Hepatocyte (in vitro differentiated cells): ENCODE results near the gene DNTT. TPM values are rescaled to one million over a fixed set of nuclear protein-coding genes. Genes with fewer than 3 reads are reported as not detected.
A peak's percentile ranks its signal among the peaks of the same experiment; 100 is the strongest.

Source experiments
- DNase-seq: peaks from one replicate; pipeline ENCODE4 v3.0.0-alpha.2; 2016; ENCODE audit warnings: low spot score
- H2AFZ ChIP-seq: fragments of 200-600 bp; sonication (generic); 2 replicates; pipeline ENCODE4 v1.6.0; 2016; ENCODE audit warnings: antibody characterized with exemption, mild to moderate bottlenecking
- H3K27ac ChIP-seq: fragments of 200-600 bp; sonication (generic); 2 replicates; pipeline ENCODE4 v1.5.1; 2016; ENCODE audit warnings: mild to moderate bottlenecking
- H3K27me3 ChIP-seq: fragments of 200-600 bp; sonication (generic); 2 replicates; pipeline ENCODE4 v1.6.1; 2016
- H3K36me3 ChIP-seq: fragments of 200-600 bp; sonication (generic); replicated peaks from 2 replicates; pipeline ENCODE4 v1.5.1; 2016; ENCODE audit warnings: low read depth; ENCODE audit not compliant: insufficient read depth
- H3K4me1 ChIP-seq: fragments of 200-600 bp; sonication (generic); 2 replicates; pipeline ENCODE4 v1.5.1; 2016; ENCODE audit warnings: mild to moderate bottlenecking, moderate library complexity; ENCODE audit not compliant: insufficient read depth
- H3K4me2 ChIP-seq: fragments of 200-600 bp; sonication (generic); 2 replicates; pipeline ENCODE4 v1.6.0; 2016
- H3K4me3 ChIP-seq: fragments of 200-600 bp; sonication (generic); 2 replicates; pipeline ENCODE4 v1.5.1; 2016; ENCODE audit warnings: mild to moderate bottlenecking
- H3K79me2 ChIP-seq: fragments of 200-600 bp; sonication (generic); 2 replicates; pipeline ENCODE4 v1.6.0; 2017; ENCODE audit warnings: mild to moderate bottlenecking
- H3K9me2 ChIP-seq: fragments of 200-600 bp; sonication (generic); replicated peaks from 2 replicates; pipeline ENCODE4 v1.6.0; 2017; ENCODE audit warnings: mild to moderate bottlenecking; ENCODE audit not compliant: insufficient read depth
- H3K9me3 ChIP-seq: fragments of 200-600 bp; sonication (generic); 2 replicates; pipeline ENCODE4 v1.5.1; 2016; ENCODE audit warnings: low read depth, mild to moderate bottlenecking
- H4K20me1 ChIP-seq: fragments of 200-600 bp; sonication (generic); 2 replicates; pipeline ENCODE4 v1.6.0; 2016; ENCODE audit warnings: mild to moderate bottlenecking; ENCODE audit not compliant: insufficient read depth, poor library complexity, severe bottlenecking
- CTCF ChIP-seq: fragments of 200-600 bp; sonication (generic); IDR thresholded peaks from 2 replicates; pipeline ENCODE4 v1.5.1; 2016; ENCODE audit warnings: antibody characterized with exemption, mild to moderate bottlenecking; ENCODE audit not compliant: poor library complexity
- EZH2 ChIP-seq: fragments of 200-600 bp; sonication (generic); IDR thresholded peaks from 2 replicates; pipeline ENCODE4 v1.6.1; 2016; ENCODE audit warnings: antibody characterized with exemption, mild to moderate bottlenecking, borderline replicate concordance
- EZH2phosphoT487 ChIP-seq: fragments of 200-600 bp; sonication (generic); IDR thresholded peaks from one replicate; pipeline ENCODE4 v1.6.1; 2018; ENCODE audit warnings: antibody characterized with exemption, mild to moderate bottlenecking, low read depth, moderate library complexity; ENCODE audit not compliant: unreplicated experiment, severe bottlenecking
- WGBS: methylation state at CpG from one replicate; pipeline ENCODE4 v1.1.6; 2016; ENCODE audit warnings: low lambda C conversion rate; ENCODE audit errors: missing lambda C conversion rate; 5-methylcytosine and 5-hydroxymethylcytosine counted together
- polyA plus RNA-seq: library from polyadenylated mRNA; unstranded; fragments of >200 nt; fragmentation: Nextera tagmentation; extraction: Ambion mirVana; gene quantifications from 2 replicates; pipeline ENCODE4 v1.2.1, GENCODE V29; 2016
- total RNA-seq: library from RNA; depleted of rRNA; stranded (reverse); fragments of >200 nt; gene quantifications from 2 replicates; pipeline ENCODE4 v1.2.3, GENCODE V29; 2014

The DNTT gene
- total and polyA plus RNA-seq, 2 experiments from 2014 or later = 0.10 TPM; not detected in 1

- no peak overlapping the region for H3K4me3 ChIP-seq
- no peak for TF ChIP-seq EZH2phosphoT487
- no peak for TF ChIP-seq CTCF
- no peak for TF ChIP-seq EZH2
- H3K27ac ChIP-seq = no peak overlapping the region
- H3K4me2 ChIP-seq = no peak overlapping the region
- no peaks in the 10 kb centered on the region for H3K79me2 ChIP-seq
- no peaks in the 10 kb centered on the region for H3K36me3 ChIP-seq
- H2AFZ ChIP-seq = no peak overlapping the region
- H4K20me1 ChIP-seq = no peaks in the 10 kb centered on the region
- H3K9me3 ChIP-seq = no peaks in the 10 kb centered on the region
- no peak for DNase-seq
- no peaks in the 10 kb centered on the region for H3K9me2 ChIP-seq
- no peaks in the 10 kb centered on the region for H3K4me1 ChIP-seq
- no peaks in the 10 kb centered on the region for H3K27me3 ChIP-seq
- 81% methylated on average over 1 of the region's 1 CpG for WGBS
Measured at GRCh38 chr10:96333101-96333500, 28.9 kb downstream of the DNTT start.

GRCh38 chr10:96334616-96335526 lies 30.6 kb downstream of the DNTT start:
- H3K36me3 ChIP-seq = no peaks in the 10 kb centered on the region
- no peak overlapping the region for H2AFZ ChIP-seq
- no peaks in the 10 kb centered on the region for H3K9me2 ChIP-seq
- no peaks in the 10 kb centered on the region for H4K20me1 ChIP-seq
- no peaks in the 10 kb centered on the region for H3K9me3 ChIP-seq
- H3K4me1 ChIP-seq = no peaks in the 10 kb centered on the region
- H3K79me2 ChIP-seq = no peaks in the 10 kb centered on the region
- DNase-seq = peak; percentile 78
- H3K4me2 ChIP-seq = no peak overlapping the region
- H3K4me3 ChIP-seq = no peak overlapping the region
- no peak overlapping the region for H3K27ac ChIP-seq
- H3K27me3 ChIP-seq = no peaks in the 10 kb centered on the region
- WGBS = 49% methylated on average over 5 of the region's 5 CpGs
- TF ChIP-seq CTCF (peak; percentile 73), EZH2 (no peak), EZH2phosphoT487 (no peak)

- Histone ChIP-seq H3K9me3 (no peaks in the 10 kb centered on the region), H3K9me2 (no peaks in the 10 kb centered on the region), H4K20me1 (no peaks in the 10 kb centered on the region), H3K36me3 (no peaks in the 10 kb centered on the region), H2AFZ (no peak overlapping the region), H3K79me2 (no peaks in the 10 kb centered on the region), H3K4me3 (no peak overlapping the region), H3K27me3 (no peaks in the 10 kb centered on the region), H3K4me2 (no peak overlapping the region), H3K4me1 (no peaks in the 10 kb centered on the region), H3K27ac (no peak overlapping the region)
- WGBS = 94% methylated on average over 2 of the region's 2 CpGs
- DNase-seq = no peak
- TF ChIP-seq EZH2phosphoT487 = no peak
- TF ChIP-seq CTCF = no peak
- TF ChIP-seq EZH2 = no peak
Measured at GRCh38 chr10:96337106-96337505, 32.9 kb downstream of the DNTT start.
